Activated CD8-positive, alpha-beta memory T cell treated with anti-CD3 and anti-CD28 coated beads, Interleukin-2, amount 50 U/mL, for 24 hours (primary cell): ENCODE data around the gene CYP27B1.
"Not testable (repeated sequence)": the region's sequence is repeated elsewhere in the genome, so short reads cannot be mapped to it uniquely, and the experiment has no call there.

Experiments used
- DNase-seq: peaks from one replicate; pipeline ENCODE4 v3.0.0-alpha.2; 2020; ENCODE audit errors: extremely low read depth

CYP27B1 gene

DNA sequence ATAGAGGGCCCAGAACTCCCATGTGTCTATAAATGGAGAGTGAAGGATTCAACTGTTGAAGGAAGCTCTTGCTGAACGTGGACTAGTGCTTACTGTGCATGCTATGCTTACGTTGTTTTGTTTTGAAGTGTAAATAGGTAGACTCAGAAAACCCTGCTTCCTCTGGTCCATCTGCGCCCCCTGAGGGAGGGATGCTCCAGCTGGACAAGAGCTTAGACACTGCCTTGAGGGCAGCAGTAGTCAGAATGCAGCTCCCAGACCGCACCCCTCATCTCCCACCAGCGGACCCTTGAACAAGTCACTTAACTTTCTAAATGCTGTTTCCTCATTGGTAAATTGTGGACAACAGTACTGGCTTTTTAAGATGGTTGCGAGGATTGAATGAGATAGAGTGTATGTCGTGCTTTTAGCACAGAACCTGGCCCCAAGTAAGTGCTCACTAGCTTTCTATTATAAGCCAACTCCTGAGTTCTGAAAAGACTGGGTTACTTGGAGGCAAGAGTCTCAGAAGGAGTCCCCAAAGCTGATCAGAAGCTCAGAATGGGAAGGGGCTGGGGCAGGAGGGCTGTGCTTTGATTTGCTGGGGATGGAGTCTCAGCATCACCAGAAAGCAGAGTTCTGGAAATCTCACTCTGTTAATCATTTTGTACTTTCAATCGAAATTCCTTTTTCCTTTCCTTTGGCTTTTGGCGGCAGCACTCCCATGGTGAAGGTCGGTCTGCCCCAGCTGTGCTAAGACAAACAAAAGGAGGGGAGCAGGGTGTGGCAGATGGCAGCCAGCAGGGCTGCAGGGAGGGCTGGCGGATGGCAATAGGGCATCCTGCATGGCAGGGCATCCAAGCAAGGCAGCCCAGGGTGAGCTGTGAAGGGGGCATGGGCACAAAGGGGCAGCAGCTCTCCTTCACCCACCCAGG lies 43.9 kb downstream of the CYP27B1 start:
- no peak for DNase-seq

- not testable (repeated sequence) for DNase-seq
Observed at GRCh38 chr12:57721846-57722608, 44.9 kb downstream of the CYP27B1 start.

- DNase-seq: no peak
Observed at GRCh38 chr12:57720606-57721595, 46.0 kb downstream of the CYP27B1 start.

GRCh38 chr12:57719777-57720605 lies 46.9 kb downstream of the CYP27B1 start:
- DNase-seq: no peak

GRCh38 chr12:57718641-57719528 lies 48.0 kb downstream of the CYP27B1 start:
- no peak for DNase-seq

DNA sequence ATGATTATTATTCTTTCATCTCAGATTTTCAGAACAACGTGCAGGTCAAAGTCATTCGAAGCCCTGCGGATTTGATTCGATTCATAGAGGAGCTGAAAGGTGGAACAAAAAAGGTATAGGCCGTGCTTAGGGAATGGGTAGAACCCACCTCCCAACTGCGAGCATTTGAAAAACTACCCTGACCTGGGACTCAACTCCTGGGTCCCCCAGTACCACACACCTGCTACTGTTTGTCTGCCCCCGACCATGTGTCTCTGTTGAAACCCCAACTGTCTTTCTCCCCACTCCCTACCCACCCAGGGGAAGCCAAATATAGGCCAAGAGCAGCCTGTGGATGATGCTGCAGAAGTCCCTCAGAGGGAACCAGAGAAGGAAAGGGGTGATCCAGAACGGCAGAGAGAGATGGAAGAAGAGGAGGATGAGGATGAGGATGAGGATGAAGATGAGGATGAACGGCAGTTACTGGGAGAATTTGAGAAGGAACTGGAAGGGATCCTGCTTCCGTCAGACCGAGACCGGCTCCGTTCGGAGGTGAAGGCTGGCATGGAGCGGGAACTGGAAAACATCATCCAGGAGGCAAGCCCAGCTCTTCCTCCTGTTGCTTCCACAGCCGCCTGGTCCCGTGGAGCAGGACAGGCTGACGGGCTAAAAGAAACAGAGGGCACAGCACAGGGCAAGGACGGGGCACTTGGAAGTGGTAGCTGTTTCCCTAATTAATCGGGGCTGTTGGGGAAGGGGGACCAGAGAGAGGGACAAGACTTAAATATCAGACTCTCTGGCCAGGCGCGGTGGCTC lies 48.8 kb downstream of the CYP27B1 start:
- DNase-seq: no peak

- DNase-seq: no peak
Observed at GRCh38 chr12:57717131-57717530, 49.7 kb downstream of the CYP27B1 start.

- DNase-seq: no peak
Observed at GRCh38 chr12:57716305-57716704, 50.6 kb downstream of the CYP27B1 start.

GRCh38 chr12:57715786-57716185 lies 51.1 kb downstream of the CYP27B1 start:
- DNase-seq: no peak

- not testable (repeated sequence) for DNase-seq
Observed at GRCh38 chr12:57715036-57715748, 51.7 kb downstream of the CYP27B1 start.

DNA sequence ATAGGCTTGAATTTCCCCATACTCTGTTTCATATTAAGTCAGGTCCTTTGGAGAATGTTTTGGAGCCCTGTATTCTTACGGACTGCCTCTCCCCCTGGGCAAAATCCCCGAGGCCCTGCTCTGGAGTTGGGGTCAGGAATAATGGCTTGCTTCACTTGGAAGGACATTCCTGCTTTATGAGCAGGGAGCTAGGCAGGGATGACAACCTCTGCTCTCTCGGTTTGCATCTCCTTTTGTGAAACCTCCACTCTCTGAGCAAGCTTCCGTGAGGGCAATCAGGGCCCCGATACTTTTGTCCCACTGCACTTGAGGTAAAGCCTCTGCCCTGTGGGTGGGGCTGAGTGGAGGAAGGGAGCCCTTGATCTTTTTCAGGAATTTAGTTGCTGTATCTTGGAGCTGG lies 53.7 kb downstream of the CYP27B1 start:
- DNase-seq: no peak

DNA sequence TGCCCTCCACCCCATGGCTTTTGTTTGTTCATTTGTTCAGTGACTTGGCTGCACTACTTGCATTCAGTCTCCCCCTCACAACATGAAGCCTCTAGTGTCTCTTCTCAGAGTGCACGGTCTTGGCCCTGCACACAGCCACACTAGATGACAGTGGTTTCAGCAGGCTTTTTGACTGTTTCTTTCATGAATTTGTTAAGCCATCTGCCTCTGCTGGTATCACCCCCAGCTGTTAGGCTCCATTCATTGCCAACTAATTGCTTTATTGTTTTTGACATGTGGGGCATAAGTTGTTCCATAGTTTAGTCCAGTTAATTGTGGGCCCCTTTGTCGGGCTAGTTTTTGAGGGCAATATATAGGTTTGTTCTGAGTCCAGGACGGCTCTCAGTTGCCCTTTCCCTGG lies 54.2 kb downstream of the CYP27B1 start:
- DNase-seq: no peak
